C4-2B (cell line): ENCODE measurements around the gene IL1RAPL2.

Experiments
- ZFX ChIP-seq: fragments of 450-650 bp; IDR thresholded peaks from 2 replicates; pipeline ENCODE4 v1.6.1; 2017
- TF ChIP-seq, protein P1 (sequence below): fragments of 450-650 bp; conservative IDR thresholded peaks from 2 replicates; pipeline ENCODE4 v1.5.1; 2017; ENCODE audit warnings: mild to moderate bottlenecking

DNA sequence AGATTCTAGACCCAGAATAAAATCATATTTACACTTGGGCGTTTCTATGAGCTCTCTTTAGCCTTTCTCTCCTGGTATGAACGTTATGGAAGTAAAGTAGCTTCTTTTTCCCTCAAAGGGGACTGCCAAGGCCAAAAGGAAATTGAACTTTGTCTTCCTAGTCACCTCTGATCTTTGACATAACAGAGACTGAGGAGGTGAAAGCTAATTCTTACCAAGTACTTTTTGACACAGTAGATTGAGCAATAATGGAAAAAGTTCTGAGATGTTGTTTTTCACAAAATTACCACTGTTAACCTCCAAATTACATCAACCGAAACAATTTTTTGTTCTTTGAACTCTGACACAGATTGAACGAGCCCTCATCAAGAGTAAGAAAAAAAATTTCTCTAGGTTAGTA, 336.1 kb downstream of the IL1RAPL2 start:
- TF ChIP-seq, protein P1, sequence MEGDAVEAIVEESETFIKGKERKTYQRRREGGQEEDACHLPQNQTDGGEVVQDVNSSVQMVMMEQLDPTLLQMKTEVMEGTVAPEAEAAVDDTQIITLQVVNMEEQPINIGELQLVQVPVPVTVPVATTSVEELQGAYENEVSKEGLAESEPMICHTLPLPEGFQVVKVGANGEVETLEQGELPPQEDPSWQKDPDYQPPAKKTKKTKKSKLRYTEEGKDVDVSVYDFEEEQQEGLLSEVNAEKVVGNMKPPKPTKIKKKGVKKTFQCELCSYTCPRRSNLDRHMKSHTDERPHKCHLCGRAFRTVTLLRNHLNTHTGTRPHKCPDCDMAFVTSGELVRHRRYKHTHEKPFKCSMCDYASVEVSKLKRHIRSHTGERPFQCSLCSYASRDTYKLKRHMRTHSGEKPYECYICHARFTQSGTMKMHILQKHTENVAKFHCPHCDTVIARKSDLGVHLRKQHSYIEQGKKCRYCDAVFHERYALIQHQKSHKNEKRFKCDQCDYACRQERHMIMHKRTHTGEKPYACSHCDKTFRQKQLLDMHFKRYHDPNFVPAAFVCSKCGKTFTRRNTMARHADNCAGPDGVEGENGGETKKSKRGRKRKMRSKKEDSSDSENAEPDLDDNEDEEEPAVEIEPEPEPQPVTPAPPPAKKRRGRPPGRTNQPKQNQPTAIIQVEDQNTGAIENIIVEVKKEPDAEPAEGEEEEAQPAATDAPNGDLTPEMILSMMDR = no peak
- TF ChIP-seq ZFX = no peak
